H4 (cell line): ENCODE measurements around the gene BMERB1. TPM values are rescaled to one million over a fixed set of nuclear protein-coding genes. Genes with fewer than 3 reads are reported as not detected.
A peak's percentile ranks its signal among the peaks of the same experiment; 100 is the strongest.

Experiments
- DNase-seq: peaks from one replicate; pipeline ENCODE4 v3.0.0-alpha.2; 2015; ENCODE audit warnings: low spot score
- total RNA-seq: library from RNA; depleted of rRNA; stranded (reverse); fragments of >200 nt; shearing (Covaris generic); gene quantifications from 2 replicates; pipeline ENCODE4 v1.2.3, GENCODE V29; 2014

The BMERB1 gene
- total RNA-seq, 1 experiment from 2014 or later, result 16.4 TPM

GRCh38 chr16:15495898-15496297 is 61.5 kb downstream of the BMERB1 start:
- DNase-seq, result no peak

GRCh38 chr16:15498427-15499175 is 64.2 kb downstream of the BMERB1 start:
- no peak for DNase-seq

- DNase-seq, result peak; percentile 82
These were observed 67.8 kb downstream of the BMERB1 start for GRCh38 chr16:15502041-15502725.

GRCh38 chr16:15506441-15506840 is 72.1 kb downstream of the BMERB1 start:
- no peak for DNase-seq

- DNase-seq, result no peak
These were observed 73.0 kb downstream of the BMERB1 start for GRCh38 chr16:15507301-15507958.

GRCh38 chr16:15507959-15508627 is 73.7 kb downstream of the BMERB1 start:
- DNase-seq, result no peak

GRCh38 chr16:15509051-15509592 is 74.7 kb downstream of the BMERB1 start:
- no peak for DNase-seq

- peak; percentile 11 for DNase-seq
These were observed 75.5 kb downstream of the BMERB1 start for GRCh38 chr16:15509593-15510535.

GRCh38 chr16:15510992-15511391 is 76.6 kb downstream of the BMERB1 start:
- no peak for DNase-seq

- no peak for DNase-seq
These were observed 77.5 kb downstream of the BMERB1 start for GRCh38 chr16:15511759-15512487.

GRCh38 chr16:15513156-15513555 is 78.8 kb downstream of the BMERB1 start:
- no peak for DNase-seq

GRCh38 chr16:15515992-15516391 is 81.6 kb downstream of the BMERB1 start:
- DNase-seq, result no peak

GRCh38 chr16:15516609-15517008 is 82.2 kb downstream of the BMERB1 start:
- no peak for DNase-seq

- no peak for DNase-seq
These were observed 83.5 kb downstream of the BMERB1 start for GRCh38 chr16:15517743-15518377.

- DNase-seq, result no peak
These were observed 84.3 kb downstream of the BMERB1 start for GRCh38 chr16:15518381-15519351.

GRCh38 chr16:15519790-15520189 is 85.4 kb downstream of the BMERB1 start:
- no peak for DNase-seq

GRCh38 chr16:15521390-15521757 is 87.0 kb downstream of the BMERB1 start:
- no peak for DNase-seq

- DNase-seq, result no peak
These were observed 87.5 kb downstream of the BMERB1 start for GRCh38 chr16:15521758-15522509.
